ENCODE data around the gene ATAD3B.
"Not testable (repeated sequence)": the region's sequence is repeated elsewhere in the genome, so short reads cannot be mapped to it uniquely, and the experiment has no call there.

The ATAD3B gene

GRCh38 chr1:1513675-1514074, 42.1 kb downstream of the ATAD3B start:
- DNase-seq (ENCODE audit: low spot score) = not testable (repeated sequence)

- DNase-seq (ENCODE audit: low spot score) = not testable (repeated sequence)
Measured at GRCh38 chr1:1514376-1514775, 42.8 kb downstream of the ATAD3B start.

DNA sequence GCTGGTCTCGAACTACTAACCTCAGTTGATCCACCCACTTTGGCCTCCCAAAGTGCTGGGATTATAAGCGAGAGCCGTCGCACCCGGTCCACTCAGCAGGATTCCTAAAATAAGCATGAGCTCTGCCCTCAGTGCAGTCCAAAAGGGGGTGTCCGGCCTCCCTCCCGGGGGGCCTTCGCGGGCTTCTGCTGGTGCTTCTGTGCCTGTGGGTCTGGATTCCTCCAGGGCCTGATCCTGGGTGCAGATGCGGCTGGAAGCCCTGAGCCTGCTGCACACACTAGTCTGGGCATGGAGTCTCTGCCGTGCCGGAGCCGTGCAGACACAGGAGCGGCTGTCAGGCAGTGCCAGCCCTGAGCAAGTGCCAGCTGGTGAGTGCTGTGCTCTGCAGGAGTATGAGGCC, 45.4 kb downstream of the ATAD3B start:
- DNase-seq (ENCODE audit: low spot score) = not testable (repeated sequence)

DNA sequence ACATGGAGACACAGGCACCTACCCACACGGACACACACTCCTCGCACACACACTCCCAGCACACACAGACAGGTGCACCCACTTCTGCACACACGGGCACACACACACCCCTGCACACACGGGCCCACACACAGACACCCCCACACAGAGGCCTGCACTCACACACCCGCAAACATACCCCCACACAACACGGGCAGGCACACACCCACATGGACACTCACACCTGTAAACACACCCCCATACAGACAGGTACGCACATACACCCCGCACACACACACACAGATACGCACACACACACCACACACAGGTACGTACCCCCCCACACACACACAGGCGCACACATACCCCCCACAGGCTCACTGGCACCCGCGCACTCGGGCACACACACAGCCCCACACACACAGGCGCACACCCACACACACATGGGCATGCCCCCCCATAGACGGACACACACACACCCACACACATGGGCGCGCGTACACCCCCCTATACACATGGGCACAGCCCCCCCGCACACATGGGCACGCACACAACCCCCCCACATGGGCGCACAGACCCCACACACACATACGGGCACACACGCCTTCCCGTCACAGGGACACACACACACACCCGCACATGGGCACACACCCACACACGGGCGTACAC, 46.5 kb downstream of the ATAD3B start:
- DNase-seq (ENCODE audit: low spot score) = peak; percentile 19

DNA sequence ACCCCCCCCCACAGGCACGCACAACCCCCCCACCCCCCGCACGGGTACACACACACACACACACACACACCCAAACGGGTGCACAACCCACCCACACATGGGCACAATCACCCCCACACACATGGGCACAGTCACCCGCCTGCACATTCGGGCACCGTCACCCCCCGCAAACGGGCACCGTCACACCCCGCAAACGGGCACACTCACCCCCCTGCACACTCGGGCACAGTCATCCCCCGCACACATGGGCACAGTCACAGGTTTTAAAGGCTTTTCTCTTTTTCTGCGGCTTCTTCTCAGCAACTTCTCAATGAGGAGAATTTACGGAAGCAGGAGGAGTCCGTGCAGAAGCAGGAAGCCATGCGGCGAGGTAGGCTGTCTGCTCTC, 47.0 kb downstream of the ATAD3B start:
- DNase-seq (ENCODE audit: low spot score) = peak; percentile 23

DNA sequence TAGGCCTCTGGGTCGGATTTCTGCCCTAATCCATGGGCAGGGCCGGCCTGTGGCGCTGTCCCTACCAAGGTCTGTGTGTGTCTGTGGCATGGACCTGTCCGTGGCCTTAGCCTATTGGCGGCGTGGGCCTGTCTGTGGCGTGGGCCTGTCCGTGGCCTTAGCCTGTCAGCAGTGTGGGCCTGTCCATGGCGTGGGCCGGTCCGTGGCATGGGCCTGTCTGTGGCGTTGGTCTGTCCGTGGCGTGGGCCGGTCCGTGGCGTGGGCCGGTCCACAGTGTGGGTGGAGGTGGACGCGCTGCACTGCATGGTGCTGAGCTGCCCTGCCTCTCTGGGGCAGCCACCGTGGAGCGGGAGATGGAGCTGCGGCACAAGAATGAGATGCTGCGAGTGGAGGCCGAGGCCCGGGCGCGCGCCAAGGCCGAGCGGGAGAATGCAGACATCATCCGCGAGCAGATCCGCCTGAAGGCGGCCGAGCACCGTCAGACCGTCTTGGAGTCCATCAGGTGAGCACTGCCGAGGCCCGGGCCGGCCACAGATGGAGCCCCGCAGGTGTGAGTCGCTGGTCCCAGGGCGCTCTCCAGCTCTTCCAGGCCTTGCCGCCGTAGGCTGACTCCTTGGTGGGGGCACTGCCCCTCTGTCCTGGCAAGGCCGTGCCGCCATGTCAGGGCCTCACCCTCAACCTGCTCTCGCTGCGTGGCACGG, 48.4 kb downstream of the ATAD3B start:
- DNase-seq (ENCODE audit: low spot score) = not testable (repeated sequence)

DNA sequence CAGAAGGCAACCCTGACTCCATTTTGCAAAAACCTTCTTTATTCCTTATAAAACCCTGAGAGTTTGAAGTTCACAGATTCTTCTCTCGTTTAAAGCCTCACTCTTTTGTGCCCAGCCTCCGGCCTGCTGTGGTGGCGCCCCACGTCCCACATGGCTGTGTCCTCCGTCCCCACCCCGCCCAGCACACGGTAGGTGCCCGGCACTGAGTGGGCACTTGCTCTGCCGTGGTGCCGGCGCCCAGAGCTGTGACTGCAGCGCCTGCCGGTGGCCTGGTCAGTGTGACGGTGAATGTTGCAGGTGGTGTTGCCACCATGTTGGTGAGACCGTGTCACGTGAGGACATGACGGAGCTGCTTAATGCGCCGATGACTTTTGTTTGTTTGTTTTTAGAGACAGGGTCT, 49.8 kb downstream of the ATAD3B start:
- no peak for DNase-seq (ENCODE audit: low spot score)

- not testable (repeated sequence) for DNase-seq (ENCODE audit: low spot score)
Measured at GRCh38 chr1:1522536-1522935, 51.0 kb downstream of the ATAD3B start.

DNA sequence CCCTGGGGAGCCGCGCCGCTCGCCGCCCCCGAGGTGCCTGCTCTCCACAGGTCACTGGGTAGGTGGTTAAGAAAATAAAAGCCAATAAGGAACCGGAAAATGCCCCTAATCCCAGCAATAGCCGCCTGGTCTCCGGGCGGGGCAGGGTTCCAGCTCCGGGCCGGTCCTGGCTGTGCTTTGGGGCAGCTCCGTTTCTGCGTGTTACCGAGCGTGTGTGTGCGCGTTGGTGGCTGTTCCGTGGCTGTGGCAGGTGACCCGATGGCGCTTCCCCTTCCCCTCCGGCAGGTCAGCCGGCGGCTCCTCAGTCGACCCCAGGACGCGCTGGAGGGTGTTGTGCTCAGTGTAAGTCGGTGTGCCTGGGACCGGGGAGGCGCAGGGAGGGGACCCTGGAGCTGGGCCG, 51.7 kb downstream of the ATAD3B start:
- DNase-seq (ENCODE audit: low spot score) = not testable (repeated sequence)

DNA sequence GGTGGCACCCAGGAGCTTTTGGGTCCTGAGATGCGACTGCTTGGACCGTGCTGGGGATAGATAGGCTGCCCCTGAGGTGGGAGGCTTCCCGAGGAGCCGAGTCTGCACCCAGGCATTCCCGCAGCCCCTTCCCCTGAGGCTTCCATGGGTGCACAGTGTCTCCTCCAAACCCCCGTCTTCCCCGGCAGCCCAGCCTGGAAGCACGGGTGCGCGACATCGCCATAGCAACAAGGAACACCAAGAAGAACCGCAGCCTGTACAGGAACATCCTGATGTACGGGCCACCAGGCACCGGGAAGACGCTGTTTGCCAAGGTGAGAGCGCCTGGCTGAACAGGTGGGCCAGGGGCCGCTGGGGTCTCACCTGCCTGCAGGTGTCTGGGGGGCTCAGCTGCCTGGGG, 52.1 kb downstream of the ATAD3B start:
- not testable (repeated sequence) for DNase-seq (ENCODE audit: low spot score)

- DNase-seq (ENCODE audit: low spot score) = not testable (repeated sequence)
Measured at GRCh38 chr1:1524750-1525383, 53.3 kb downstream of the ATAD3B start.

GRCh38 chr1:1526476-1526875, 54.9 kb downstream of the ATAD3B start:
- not testable (repeated sequence) for DNase-seq (ENCODE audit: low spot score)

DNA sequence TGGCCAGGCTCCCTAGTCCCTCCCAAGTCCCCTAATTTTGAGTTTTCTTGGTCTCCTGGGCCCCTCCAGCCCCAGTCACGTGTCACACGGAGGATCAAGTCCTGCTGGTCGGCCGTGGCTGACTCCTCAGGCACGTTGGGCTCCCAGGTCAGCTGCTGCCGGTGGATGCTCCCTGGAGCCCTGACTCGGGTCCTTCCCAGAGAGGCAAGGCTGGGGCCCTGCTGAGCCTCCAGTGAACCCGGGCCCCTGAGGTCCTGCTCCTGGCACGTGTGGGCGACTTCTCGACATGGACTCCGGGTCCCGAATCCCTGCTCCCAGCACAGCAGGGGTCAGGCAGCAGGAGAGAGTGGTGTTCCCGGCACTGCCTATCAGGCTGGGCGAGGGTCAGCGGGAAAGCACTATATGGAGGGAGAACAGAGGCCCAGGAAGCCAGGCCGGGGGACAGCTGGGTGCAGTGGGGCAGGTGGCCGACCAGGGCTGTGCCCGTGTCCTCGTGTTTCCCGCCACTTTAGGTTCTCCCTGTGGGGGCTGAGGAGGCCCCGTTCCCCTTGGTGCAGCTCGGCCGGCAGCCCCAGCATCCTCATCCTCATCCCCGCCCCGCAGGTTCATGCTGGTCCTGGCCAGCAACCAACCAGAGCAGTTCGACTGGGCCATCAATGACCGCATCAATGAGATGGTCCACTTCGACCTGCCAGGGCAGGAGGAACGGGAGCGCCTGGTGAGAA, 55.7 kb downstream of the ATAD3B start:
- DNase-seq (ENCODE audit: low spot score) = peak; percentile 20

GRCh38 chr1:1528301-1529267, 57.0 kb downstream of the ATAD3B start:
- peak; percentile 6 for DNase-seq (ENCODE audit: low spot score)

GRCh38 chr1:1529321-1529720, 57.8 kb downstream of the ATAD3B start:
- peak; percentile 14 for DNase-seq (ENCODE audit: low spot score)

GRCh38 chr1:1529936-1530335, 58.4 kb downstream of the ATAD3B start:
- no peak for DNase-seq (ENCODE audit: low spot score)

- no peak for DNase-seq (ENCODE audit: low spot score)
Measured at GRCh38 chr1:1531947-1532346, 60.4 kb downstream of the ATAD3B start.

DNA sequence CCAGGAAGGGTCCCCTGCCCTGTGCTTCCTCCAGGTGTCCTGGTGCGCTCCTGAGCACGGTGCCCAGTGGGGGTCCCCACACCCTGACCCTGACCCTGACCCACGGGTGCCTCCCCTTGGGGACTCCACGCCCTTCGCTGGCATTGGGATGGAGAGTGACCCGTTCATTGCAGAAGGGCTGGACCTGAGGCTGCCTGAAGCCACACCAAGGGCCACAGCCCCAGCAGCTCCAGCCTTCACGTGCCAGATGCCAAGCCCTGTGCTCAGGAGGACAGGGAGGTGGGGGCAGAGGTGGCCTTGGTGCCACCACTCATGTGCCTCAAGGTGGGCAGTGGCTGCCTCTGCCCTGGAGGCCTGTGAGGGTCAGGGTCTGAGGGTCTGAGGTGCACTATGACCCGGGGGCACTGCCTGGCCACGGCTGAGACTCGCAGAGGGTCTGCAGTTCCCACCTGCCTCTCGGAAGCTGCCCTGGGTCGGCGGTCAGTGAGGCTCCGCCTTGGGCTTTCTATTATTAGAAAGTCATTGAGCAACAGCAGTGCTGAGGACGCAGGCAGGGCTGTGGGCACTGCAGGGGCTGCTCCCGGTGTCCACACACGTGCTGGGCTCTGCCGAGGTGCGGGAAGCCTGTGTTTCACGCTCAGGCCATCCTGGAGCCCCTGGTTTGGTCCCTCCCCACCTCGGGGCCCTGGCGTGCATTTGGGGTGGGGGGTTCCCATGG, 61.8 kb downstream of the ATAD3B start:
- DNase-seq (ENCODE audit: low spot score) = not testable (repeated sequence)

- DNase-seq (ENCODE audit: low spot score) = not testable (repeated sequence)
Measured at GRCh38 chr1:1533894-1534291, 62.3 kb downstream of the ATAD3B start.

DNA sequence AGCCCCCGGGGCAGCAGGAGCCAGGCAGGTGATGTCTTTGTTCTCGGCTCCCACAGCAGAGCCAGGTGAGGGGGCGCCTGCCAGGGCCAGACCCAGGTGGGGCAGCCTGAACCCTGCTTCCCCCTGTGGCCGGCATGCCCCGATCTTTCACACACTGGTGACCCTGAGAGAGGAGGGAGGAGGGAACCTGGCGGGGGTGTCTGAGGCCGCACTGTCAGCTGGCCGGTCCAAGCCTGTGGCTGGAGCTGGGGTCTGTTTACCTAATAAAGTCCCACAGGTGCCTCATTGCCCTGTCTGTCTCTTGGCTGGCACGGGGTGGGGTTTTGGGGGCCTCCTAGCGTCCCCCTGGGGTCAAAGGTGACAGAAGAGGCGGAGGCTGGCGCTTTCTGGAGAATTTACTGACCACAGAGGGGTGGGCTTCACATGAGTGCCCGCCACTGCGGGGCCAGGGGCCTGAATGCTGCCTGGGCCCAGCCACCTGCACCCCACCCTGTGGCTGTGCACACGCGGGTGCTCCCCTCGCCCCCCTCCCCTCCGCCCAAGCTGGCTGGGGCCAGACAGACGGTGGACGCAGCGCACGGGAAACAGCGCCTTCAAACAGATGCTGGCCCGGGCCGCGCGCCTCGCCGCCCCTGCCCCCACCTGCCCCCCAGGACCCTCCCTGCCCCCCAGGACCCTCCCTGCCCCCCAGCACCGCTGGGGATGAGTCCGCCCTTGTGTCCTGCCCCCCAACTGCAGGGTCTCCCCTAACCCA, 63.0 kb downstream of the ATAD3B start:
- peak; percentile 34 for DNase-seq (ENCODE audit: low spot score)

All from D341Med (cell line).